ENCODE data around the gene CCDC85A.

The CCDC85A gene

DNA sequence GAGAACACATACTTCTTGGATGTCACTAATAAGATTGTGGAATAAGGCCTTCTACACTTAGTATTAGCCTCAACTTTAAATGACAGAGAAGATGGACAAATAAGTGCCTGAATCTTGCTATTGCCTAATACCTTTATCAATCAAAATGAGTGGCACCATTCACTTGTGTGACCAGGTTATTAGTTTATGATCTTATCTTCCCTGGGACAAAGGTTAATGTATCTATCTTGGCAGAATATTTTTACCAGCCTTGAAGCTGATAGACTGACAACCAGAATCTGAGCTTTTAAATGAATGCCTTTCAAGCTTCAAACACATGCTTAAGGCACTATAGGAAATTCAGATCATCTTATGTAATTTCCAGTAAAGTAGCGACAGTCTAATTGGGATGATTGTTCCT lies 202.9 kb downstream of the CCDC85A start:
- TF ChIP-seq ISL1 (CRISPR knock-in tag; IDR thresholded peaks at IDR 0.05) (no peak), RARB (CRISPR knock-in tag; IDR thresholded peaks at IDR 0.05) (no peak), ESRRG (CRISPR knock-in tag; IDR thresholded peaks at IDR 0.05) (no peak)
- TF ChIP-seq, protein P1, sequence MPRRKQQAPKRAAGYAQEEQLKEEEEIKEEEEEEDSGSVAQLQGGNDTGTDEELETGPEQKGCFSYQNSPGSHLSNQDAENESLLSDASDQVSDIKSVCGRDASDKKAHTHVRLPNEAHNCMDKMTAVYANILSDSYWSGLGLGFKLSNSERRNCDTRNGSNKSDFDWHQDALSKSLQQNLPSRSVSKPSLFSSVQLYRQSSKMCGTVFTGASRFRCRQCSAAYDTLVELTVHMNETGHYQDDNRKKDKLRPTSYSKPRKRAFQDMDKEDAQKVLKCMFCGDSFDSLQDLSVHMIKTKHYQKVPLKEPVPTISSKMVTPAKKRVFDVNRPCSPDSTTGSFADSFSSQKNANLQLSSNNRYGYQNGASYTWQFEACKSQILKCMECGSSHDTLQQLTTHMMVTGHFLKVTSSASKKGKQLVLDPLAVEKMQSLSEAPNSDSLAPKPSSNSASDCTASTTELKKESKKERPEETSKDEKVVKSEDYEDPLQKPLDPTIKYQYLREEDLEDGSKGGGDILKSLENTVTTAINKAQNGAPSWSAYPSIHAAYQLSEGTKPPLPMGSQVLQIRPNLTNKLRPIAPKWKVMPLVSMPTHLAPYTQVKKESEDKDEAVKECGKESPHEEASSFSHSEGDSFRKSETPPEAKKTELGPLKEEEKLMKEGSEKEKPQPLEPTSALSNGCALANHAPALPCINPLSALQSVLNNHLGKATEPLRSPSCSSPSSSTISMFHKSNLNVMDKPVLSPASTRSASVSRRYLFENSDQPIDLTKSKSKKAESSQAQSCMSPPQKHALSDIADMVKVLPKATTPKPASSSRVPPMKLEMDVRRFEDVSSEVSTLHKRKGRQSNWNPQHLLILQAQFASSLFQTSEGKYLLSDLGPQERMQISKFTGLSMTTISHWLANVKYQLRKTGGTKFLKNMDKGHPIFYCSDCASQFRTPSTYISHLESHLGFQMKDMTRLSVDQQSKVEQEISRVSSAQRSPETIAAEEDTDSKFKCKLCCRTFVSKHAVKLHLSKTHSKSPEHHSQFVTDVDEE (CRISPR knock-in tag; IDR thresholded peaks at IDR 0.05) = no peak
- ATAC-seq = no peak

DNA sequence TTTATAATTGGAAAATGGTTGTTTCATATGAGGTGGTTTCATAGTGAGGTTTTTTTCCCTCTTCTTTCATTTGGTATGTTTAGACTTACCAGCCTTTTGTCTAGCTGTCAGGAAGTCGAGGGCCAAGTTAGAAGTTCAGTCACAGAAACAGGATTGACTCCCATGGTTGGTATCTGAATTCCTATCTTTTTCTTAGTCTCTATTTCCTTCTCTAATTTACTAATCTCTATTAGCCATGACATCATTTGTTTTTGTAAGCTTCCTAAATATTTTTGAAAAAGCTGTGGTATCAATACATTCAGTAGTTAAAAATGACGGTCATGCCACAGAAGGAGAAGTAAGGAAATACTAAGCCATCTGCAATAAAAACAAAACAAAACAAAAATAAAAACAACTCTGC lies 206.9 kb downstream of the CCDC85A start:
- peak; percentile 34 for ATAC-seq

DNA sequence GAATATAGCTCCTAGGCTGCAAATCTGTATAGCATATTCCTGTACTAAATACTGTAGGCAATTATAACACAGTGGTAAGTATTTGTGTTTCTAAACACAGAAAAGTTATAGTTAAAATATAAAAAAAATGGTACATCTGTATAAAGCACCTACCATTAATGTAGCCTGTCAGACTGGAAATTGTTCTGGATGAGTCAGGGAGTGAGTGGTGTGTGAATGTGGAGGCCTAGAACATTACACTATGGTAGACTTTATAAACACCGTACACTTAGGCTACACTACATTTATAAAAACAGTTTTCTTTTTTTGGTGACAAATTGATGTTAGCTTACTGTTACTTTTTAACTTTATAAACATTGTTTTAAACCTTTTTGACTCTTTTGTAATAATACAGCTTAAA lies 226.3 kb downstream of the CCDC85A start:
- TF ChIP-seq CSDC2 (CRISPR knock-in tag; IDR thresholded peaks at IDR 0.05) = no peak
- no peak for TF ChIP-seq SNAI2 (CRISPR knock-in tag; IDR thresholded peaks at IDR 0.05)
- TF ChIP-seq, protein P2, sequence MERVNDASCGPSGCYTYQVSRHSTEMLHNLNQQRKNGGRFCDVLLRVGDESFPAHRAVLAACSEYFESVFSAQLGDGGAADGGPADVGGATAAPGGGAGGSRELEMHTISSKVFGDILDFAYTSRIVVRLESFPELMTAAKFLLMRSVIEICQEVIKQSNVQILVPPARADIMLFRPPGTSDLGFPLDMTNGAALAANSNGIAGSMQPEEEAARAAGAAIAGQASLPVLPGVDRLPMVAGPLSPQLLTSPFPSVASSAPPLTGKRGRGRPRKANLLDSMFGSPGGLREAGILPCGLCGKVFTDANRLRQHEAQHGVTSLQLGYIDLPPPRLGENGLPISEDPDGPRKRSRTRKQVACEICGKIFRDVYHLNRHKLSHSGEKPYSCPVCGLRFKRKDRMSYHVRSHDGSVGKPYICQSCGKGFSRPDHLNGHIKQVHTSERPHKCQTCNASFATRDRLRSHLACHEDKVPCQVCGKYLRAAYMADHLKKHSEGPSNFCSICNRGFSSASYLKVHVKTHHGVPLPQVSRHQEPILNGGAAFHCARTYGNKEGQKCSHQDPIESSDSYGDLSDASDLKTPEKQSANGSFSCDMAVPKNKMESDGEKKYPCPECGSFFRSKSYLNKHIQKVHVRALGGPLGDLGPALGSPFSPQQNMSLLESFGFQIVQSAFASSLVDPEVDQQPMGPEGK (CRISPR knock-in tag; IDR thresholded peaks at IDR 0.05; ENCODE audit: borderline replicate concordance) = no peak
- no peak for TF ChIP-seq TCF4 (CRISPR knock-in tag; IDR thresholded peaks at IDR 0.05; ENCODE audit: borderline replicate concordance)
- TF ChIP-seq, protein P3, sequence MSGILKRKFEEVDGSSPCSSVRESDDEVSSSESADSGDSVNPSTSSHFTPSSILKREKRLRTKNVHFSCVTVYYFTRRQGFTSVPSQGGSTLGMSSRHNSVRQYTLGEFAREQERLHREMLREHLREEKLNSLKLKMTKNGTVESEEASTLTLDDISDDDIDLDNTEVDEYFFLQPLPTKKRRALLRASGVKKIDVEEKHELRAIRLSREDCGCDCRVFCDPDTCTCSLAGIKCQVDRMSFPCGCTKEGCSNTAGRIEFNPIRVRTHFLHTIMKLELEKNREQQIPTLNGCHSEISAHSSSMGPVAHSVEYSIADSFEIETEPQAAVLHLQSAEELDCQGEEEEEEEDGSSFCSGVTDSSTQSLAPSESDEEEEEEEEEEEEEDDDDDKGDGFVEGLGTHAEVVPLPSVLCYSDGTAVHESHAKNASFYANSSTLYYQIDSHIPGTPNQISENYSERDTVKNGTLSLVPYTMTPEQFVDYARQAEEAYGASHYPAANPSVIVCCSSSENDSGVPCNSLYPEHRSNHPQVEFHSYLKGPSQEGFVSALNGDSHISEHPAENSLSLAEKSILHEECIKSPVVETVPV (CRISPR knock-in tag; IDR thresholded peaks at IDR 0.05) = no peak
- no peak for TF ChIP-seq OSR1 (CRISPR knock-in tag; IDR thresholded peaks at IDR 0.05)
- TF ChIP-seq ZC3H10 (CRISPR knock-in tag; IDR thresholded peaks at IDR 0.05) = no peak
- no peak for TF ChIP-seq TOX (CRISPR knock-in tag; IDR thresholded peaks at IDR 0.05; ENCODE audit: borderline replicate concordance)
- no peak for TF ChIP-seq RARB (CRISPR knock-in tag; IDR thresholded peaks at IDR 0.05)
- no peak for TF ChIP-seq BACH2 (CRISPR knock-in tag; IDR thresholded peaks at IDR 0.05; ENCODE audit: borderline replicate concordance)
- no peak for TF ChIP-seq ZNF565 (CRISPR knock-in tag; conservative IDR thresholded peaks at IDR 0.05; ENCODE audit: low read depth)
- TF ChIP-seq, protein P1 (CRISPR knock-in tag; IDR thresholded peaks at IDR 0.05) = no peak
- no peak for TF ChIP-seq ESRRG (CRISPR knock-in tag; IDR thresholded peaks at IDR 0.05)
- TF ChIP-seq ZFP30 (CRISPR knock-in tag; IDR thresholded peaks at IDR 0.05) = no peak
- TF ChIP-seq GLIS3 (CRISPR knock-in tag; IDR thresholded peaks at IDR 0.05) = no peak
- TF ChIP-seq, protein P4, sequence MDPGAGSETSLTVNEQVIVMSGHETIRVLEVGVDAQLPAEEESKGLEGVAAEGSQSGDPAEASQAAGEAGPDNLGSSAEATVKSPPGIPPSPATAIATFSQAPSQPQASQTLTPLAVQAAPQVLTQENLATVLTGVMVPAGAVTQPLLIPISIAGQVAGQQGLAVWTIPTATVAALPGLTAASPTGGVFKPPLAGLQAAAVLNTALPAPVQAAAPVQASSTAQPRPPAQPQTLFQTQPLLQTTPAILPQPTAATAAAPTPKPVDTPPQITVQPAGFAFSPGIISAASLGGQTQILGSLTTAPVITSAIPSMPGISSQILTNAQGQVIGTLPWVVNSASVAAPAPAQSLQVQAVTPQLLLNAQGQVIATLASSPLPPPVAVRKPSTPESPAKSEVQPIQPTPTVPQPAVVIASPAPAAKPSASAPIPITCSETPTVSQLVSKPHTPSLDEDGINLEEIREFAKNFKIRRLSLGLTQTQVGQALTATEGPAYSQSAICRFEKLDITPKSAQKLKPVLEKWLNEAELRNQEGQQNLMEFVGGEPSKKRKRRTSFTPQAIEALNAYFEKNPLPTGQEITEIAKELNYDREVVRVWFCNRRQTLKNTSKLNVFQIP (CRISPR knock-in tag; IDR thresholded peaks at IDR 0.05; ENCODE audit: borderline replicate concordance, low read depth) = no peak
- TF ChIP-seq, protein P5, sequence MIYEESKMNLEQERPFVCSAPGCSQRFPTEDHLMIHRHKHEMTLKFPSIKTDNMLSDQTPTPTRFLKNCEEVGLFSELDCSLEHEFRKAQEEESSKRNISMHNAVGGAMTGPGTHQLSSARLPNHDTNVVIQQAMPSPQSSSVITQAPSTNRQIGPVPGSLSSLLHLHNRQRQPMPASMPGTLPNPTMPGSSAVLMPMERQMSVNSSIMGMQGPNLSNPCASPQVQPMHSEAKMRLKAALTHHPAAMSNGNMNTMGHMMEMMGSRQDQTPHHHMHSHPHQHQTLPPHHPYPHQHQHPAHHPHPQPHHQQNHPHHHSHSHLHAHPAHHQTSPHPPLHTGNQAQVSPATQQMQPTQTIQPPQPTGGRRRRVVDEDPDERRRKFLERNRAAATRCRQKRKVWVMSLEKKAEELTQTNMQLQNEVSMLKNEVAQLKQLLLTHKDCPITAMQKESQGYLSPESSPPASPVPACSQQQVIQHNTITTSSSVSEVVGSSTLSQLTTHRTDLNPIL (CRISPR knock-in tag; IDR thresholded peaks at IDR 0.05; ENCODE audit: low read depth) = no peak
- TF ChIP-seq ISL1 (CRISPR knock-in tag; IDR thresholded peaks at IDR 0.05) = no peak
- ATAC-seq = peak; percentile 91

More for the DNA sequence above, 206.9 kb downstream of the CCDC85A start:
- TF ChIP-seq GLIS3 (CRISPR knock-in tag; IDR thresholded peaks at IDR 0.05) = no peak

All from SK-N-SH treated with all-trans-retinoic acid at 6 μM for 48 hours (cell line).